22Rv1 (cell line): Measurements from ENCODE around the gene CSNK1D.

Experiments used
- ZFX ChIP-seq: fragments of 450-650 bp; IDR thresholded peaks from 2 replicates; pipeline ENCODE4 v1.6.1; 2017; ENCODE audit warnings: antibody characterized with exemption, borderline replicate concordance
- TF ChIP-seq, protein P1 (sequence below): fragments of 450-650 bp; IDR thresholded peaks from 2 replicates; pipeline ENCODE4 v1.5.1; 2017; ENCODE audit warnings: mild to moderate bottlenecking

DNA sequence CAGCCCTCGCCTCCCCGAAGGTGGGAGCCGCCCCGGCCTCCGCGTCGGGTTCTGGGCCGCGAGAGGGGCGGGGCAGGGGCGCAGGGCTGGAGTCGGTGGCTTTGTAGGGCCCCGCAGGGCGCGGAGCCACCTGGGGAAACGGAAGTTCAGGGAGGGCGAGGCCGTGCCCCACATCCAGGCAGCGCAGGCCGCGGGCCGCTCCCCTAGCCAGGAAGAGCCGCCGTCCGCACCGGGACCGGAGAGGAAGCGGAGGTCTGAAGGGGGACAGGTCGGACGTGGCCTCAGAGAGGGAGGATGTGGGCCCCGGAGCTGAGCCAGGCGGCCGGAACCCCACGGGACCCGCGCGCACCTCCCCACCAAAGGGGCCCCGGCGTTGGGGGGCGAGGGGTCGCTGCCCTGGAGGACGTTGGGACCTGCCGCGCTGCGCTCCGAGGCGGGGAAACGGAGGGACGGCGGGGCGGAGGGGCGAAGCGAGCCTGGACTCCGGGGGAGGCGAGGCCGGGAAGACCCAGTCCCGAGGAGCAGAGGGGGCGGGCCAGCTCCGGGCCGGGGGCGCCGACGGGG lies 45.1 kb downstream of the CSNK1D start:
- TF ChIP-seq, protein P1, sequence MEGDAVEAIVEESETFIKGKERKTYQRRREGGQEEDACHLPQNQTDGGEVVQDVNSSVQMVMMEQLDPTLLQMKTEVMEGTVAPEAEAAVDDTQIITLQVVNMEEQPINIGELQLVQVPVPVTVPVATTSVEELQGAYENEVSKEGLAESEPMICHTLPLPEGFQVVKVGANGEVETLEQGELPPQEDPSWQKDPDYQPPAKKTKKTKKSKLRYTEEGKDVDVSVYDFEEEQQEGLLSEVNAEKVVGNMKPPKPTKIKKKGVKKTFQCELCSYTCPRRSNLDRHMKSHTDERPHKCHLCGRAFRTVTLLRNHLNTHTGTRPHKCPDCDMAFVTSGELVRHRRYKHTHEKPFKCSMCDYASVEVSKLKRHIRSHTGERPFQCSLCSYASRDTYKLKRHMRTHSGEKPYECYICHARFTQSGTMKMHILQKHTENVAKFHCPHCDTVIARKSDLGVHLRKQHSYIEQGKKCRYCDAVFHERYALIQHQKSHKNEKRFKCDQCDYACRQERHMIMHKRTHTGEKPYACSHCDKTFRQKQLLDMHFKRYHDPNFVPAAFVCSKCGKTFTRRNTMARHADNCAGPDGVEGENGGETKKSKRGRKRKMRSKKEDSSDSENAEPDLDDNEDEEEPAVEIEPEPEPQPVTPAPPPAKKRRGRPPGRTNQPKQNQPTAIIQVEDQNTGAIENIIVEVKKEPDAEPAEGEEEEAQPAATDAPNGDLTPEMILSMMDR: no peak
- no peak for TF ChIP-seq ZFX
